Middle frontal gyrus (tissue), 1 donor: Measurements from ENCODE around the gene PRELID2.
"Not testable (repeated sequence)": the region's sequence is repeated elsewhere in the genome, so short reads cannot be mapped to it uniquely, and the experiment has no call there.

Experiments
- DNase-seq: peaks from one replicate; pipeline ENCODE4 v3.0.0-alpha.2; 2015; ENCODE audit warnings: low spot score; ENCODE audit errors: extremely low spot score

Gene PRELID2

GRCh38 chr5:145798503-145798902, 36.6 kb downstream of the PRELID2 start:
- not testable (repeated sequence) for DNase-seq

- no peak for DNase-seq
Measured at GRCh38 chr5:145797336-145797735, 37.8 kb downstream of the PRELID2 start.

- no peak for DNase-seq
Measured at GRCh38 chr5:145796318-145796717, 38.8 kb downstream of the PRELID2 start.

- DNase-seq, result no peak
Measured at GRCh38 chr5:145793574-145793973, 41.6 kb downstream of the PRELID2 start.

GRCh38 chr5:145792840-145793239, 42.3 kb downstream of the PRELID2 start:
- no peak for DNase-seq

- no peak for DNase-seq
Measured at GRCh38 chr5:145791866-145792265, 43.3 kb downstream of the PRELID2 start.

GRCh38 chr5:145787996-145788395, 47.1 kb downstream of the PRELID2 start:
- DNase-seq, result no peak

GRCh38 chr5:145787507-145787906, 47.6 kb downstream of the PRELID2 start:
- DNase-seq, result no peak

- no peak for DNase-seq
Measured at GRCh38 chr5:145787001-145787400, 48.1 kb downstream of the PRELID2 start.

GRCh38 chr5:145780982-145781381, 54.2 kb downstream of the PRELID2 start:
- no peak for DNase-seq

- DNase-seq, result peak; percentile 37
Measured at GRCh38 chr5:145778144-145778900, 56.8 kb downstream of the PRELID2 start.

- DNase-seq, result no peak
Measured at GRCh38 chr5:145777445-145778063, 57.6 kb downstream of the PRELID2 start.

GRCh38 chr5:145776886-145777285, 58.3 kb downstream of the PRELID2 start:
- no peak for DNase-seq

GRCh38 chr5:145775893-145776444, 59.2 kb downstream of the PRELID2 start:
- no peak for DNase-seq

- DNase-seq, result no peak
Measured at GRCh38 chr5:145775411-145775810, 59.7 kb downstream of the PRELID2 start.

- DNase-seq, result no peak
Measured at GRCh38 chr5:145774442-145774841, 60.7 kb downstream of the PRELID2 start.

- DNase-seq, result no peak
Measured at GRCh38 chr5:145772466-145772865, 62.7 kb downstream of the PRELID2 start.

- DNase-seq, result no peak
Measured at GRCh38 chr5:145768863-145769262, 66.3 kb downstream of the PRELID2 start.

GRCh38 chr5:145764325-145764724, 70.8 kb downstream of the PRELID2 start:
- no peak for DNase-seq

- no peak for DNase-seq
Measured at GRCh38 chr5:145762833-145763232, 72.3 kb downstream of the PRELID2 start.

- no peak for DNase-seq
Measured at GRCh38 chr5:145761254-145761653, 73.9 kb downstream of the PRELID2 start.

- no peak for DNase-seq
Measured at GRCh38 chr5:145760660-145761059, 74.5 kb downstream of the PRELID2 start.

- DNase-seq, result no peak
Measured at GRCh38 chr5:145752947-145753346, 82.2 kb downstream of the PRELID2 start.
